ENCODE results near the gene MAS1L. TPM values are rescaled to one million over a fixed set of nuclear protein-coding genes. Genes with fewer than 3 reads are reported as not detected.

Gene MAS1L
- total RNA-seq, 1 donor from 2014 or later: not detected

DNA sequence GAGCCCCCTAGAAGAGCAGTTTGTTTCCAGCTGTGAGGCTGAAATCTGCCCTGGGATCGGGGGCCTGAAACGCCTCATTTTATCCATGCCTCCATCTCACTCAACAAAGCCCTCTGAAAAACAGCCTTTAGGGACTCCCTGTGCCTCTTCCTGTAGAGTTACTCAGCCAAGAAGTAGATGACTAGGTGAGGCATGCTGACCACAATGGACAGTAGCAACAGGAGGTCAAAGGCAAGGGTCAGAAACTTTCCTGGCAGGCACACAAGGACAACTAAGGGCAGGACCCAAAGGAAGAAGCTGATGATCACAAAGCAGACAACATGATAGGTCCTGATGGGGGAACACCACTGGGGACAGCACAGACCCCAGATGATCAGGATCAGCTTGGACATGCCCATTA lies 12.8 kb downstream of the MAS1L start:
- no peak for DNase-seq (ENCODE audit: low spot score)
- Mint-ChIP-seq H3K9me3 (ENCODE audit: unreplicated experiment) (peaks cover 3% of the 10 kb centered on the region), H3K4me1 (ENCODE audit: unreplicated experiment) (peaks cover 6% of the 10 kb centered on the region), H3K36me3 (ENCODE audit: low read depth, unreplicated experiment) (no peaks in the 10 kb centered on the region), H3K4me3 (ENCODE audit: unreplicated experiment) (no peak overlapping the region), H3K27ac (ENCODE audit: unreplicated experiment) (no peak overlapping the region), H3K27me3 (ENCODE audit: unreplicated experiment) (peaks cover 5% of the 10 kb centered on the region)
- TF ChIP-seq, protein P1, sequence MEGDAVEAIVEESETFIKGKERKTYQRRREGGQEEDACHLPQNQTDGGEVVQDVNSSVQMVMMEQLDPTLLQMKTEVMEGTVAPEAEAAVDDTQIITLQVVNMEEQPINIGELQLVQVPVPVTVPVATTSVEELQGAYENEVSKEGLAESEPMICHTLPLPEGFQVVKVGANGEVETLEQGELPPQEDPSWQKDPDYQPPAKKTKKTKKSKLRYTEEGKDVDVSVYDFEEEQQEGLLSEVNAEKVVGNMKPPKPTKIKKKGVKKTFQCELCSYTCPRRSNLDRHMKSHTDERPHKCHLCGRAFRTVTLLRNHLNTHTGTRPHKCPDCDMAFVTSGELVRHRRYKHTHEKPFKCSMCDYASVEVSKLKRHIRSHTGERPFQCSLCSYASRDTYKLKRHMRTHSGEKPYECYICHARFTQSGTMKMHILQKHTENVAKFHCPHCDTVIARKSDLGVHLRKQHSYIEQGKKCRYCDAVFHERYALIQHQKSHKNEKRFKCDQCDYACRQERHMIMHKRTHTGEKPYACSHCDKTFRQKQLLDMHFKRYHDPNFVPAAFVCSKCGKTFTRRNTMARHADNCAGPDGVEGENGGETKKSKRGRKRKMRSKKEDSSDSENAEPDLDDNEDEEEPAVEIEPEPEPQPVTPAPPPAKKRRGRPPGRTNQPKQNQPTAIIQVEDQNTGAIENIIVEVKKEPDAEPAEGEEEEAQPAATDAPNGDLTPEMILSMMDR (IDR thresholded peaks at IDR 0.05; ENCODE audit: unreplicated experiment): no peak

DNA sequence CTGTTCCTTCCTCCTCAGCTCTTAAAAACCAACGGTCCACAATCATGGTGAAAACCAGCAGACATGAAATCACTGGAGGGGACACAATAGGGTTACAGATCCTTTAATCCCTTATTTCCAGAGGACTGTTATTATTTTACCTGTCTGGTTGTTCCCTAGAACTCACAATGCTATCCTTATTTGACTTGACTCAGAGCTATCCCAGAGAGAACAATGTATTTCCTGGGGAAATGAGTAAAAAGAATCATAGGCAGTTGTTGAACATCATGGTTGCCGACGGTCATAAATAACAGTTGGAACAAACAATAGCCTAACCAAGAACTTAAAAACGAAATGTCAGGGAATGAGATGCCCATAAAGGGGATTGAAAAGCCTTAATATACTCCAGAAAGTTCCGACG lies 21.5 kb downstream of the MAS1L start:
- Mint-ChIP-seq H3K36me3 (ENCODE audit: low read depth, unreplicated experiment) (no peaks in the 10 kb centered on the region), H3K27ac (ENCODE audit: unreplicated experiment) (peak overlapping the region; percentile 97), H3K27me3 (ENCODE audit: unreplicated experiment) (peaks cover 4% of the 10 kb centered on the region), H3K9me3 (ENCODE audit: unreplicated experiment) (no peaks in the 10 kb centered on the region), H3K4me1 (ENCODE audit: unreplicated experiment) (peaks cover 18% of the 10 kb centered on the region), H3K4me3 (ENCODE audit: unreplicated experiment) (no peak overlapping the region)
- TF ChIP-seq, protein P1 (IDR thresholded peaks at IDR 0.05; ENCODE audit: unreplicated experiment): no peak
- no peak for DNase-seq (ENCODE audit: low spot score)

DNA sequence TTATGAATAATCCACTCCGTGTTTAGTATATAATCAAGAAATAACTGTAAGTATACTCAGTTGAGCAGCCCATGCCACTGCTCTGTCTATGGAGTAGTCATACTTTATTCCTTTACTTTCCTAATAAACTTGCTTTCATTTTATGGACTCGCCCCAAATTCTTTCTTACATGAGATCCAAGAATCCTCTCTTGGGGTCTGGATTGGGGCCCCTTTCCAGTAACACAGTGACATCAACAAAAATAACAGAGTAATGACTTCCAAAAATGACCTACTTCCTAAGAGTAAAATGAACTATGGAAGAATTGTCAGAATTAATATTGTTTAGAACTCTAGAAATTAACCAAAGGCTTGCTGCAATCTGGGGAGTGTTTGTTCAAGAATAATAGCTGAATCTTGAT lies 22.0 kb downstream of the MAS1L start:
- Mint-ChIP-seq H3K4me1 (ENCODE audit: unreplicated experiment) (peaks cover 18% of the 10 kb centered on the region), H3K27me3 (ENCODE audit: unreplicated experiment) (peaks cover 4% of the 10 kb centered on the region), H3K27ac (ENCODE audit: unreplicated experiment) (peak overlapping the region; percentile 97), H3K4me3 (ENCODE audit: unreplicated experiment) (no peak overlapping the region), H3K9me3 (ENCODE audit: unreplicated experiment) (no peaks in the 10 kb centered on the region), H3K36me3 (ENCODE audit: low read depth, unreplicated experiment) (no peaks in the 10 kb centered on the region)
- TF ChIP-seq, protein P1 (IDR thresholded peaks at IDR 0.05; ENCODE audit: unreplicated experiment): no peak
- DNase-seq (ENCODE audit: low spot score): no peak

DNA sequence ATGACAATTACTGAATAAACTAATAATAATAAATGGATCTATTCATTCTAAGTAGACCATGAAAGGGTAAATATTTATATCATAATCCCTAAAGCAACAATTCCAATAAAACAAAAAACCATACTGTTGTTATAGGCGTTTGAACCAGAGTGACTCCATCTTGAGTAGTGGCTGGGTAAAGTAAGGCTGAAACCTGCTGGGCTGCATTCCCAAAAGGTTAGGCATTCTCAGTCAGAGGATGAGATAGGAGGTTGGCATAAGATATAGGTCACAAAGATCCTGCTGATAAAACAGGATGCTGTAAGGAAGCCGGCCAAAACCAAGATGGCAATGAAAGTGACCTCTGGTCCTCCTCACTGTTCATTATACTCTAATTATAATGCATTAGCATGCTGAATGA lies 22.5 kb downstream of the MAS1L start:
- Mint-ChIP-seq H3K36me3 (ENCODE audit: low read depth, unreplicated experiment) (no peaks in the 10 kb centered on the region), H3K4me3 (ENCODE audit: unreplicated experiment) (no peak overlapping the region), H3K27ac (ENCODE audit: unreplicated experiment) (peak overlapping the region; percentile 97), H3K4me1 (ENCODE audit: unreplicated experiment) (peaks cover 18% of the 10 kb centered on the region), H3K27me3 (ENCODE audit: unreplicated experiment) (peaks cover 4% of the 10 kb centered on the region), H3K9me3 (ENCODE audit: unreplicated experiment) (no peaks in the 10 kb centered on the region)
- TF ChIP-seq, protein P1 (IDR thresholded peaks at IDR 0.05; ENCODE audit: unreplicated experiment): no peak
- DNase-seq (ENCODE audit: low spot score): no peak

DNA sequence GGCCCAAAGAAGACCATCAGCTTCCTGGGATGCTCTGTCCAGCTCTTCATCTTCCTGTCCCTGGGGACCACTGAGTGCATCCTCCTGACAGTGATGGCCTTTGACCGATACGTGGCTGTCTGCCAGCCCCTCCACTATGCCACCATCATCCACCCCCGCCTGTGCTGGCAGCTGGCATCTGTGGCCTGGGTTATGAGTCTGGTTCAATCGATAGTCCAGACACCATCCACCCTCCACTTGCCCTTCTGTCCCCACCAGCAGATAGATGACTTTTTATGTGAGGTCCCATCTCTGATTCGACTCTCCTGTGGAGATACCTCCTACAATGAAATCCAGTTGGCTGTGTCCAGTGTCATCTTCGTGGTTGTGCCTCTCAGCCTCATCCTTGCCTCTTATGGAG lies 25.7 kb downstream of the MAS1L start:
- Mint-ChIP-seq H3K36me3 (ENCODE audit: low read depth, unreplicated experiment) (no peaks in the 10 kb centered on the region), H3K4me3 (ENCODE audit: unreplicated experiment) (no peak overlapping the region), H3K9me3 (ENCODE audit: unreplicated experiment) (no peaks in the 10 kb centered on the region), H3K27me3 (ENCODE audit: unreplicated experiment) (peaks cover 5% of the 10 kb centered on the region), H3K4me1 (ENCODE audit: unreplicated experiment) (peaks cover 16% of the 10 kb centered on the region), H3K27ac (ENCODE audit: unreplicated experiment) (no peak overlapping the region)
- no peak for DNase-seq (ENCODE audit: low spot score)
- TF ChIP-seq, protein P1 (IDR thresholded peaks at IDR 0.05; ENCODE audit: unreplicated experiment): no peak

Data from endothelial cell (in vitro differentiated cells).